Loucy (cell line): ENCODE data around the gene HMGCS2.

Experiments used
- EZH2phosphoT487 ChIP-seq: fragments of 200-600 bp; IDR thresholded peaks from 2 replicates; pipeline ENCODE4 v1.6.1; 2018; ENCODE audit warnings: antibody characterized with exemption, mild to moderate bottlenecking, moderate library complexity, borderline replicate concordance
- TF ChIP-seq, protein P1 (sequence below): fragments of 200-600 bp; sonication (generic); conservative IDR thresholded peaks from 2 replicates; pipeline ENCODE4 v1.5.1; 2014; ENCODE audit warnings: mild to moderate bottlenecking, antibody characterized with exemption, low read length

- TF ChIP-seq, protein P1, sequence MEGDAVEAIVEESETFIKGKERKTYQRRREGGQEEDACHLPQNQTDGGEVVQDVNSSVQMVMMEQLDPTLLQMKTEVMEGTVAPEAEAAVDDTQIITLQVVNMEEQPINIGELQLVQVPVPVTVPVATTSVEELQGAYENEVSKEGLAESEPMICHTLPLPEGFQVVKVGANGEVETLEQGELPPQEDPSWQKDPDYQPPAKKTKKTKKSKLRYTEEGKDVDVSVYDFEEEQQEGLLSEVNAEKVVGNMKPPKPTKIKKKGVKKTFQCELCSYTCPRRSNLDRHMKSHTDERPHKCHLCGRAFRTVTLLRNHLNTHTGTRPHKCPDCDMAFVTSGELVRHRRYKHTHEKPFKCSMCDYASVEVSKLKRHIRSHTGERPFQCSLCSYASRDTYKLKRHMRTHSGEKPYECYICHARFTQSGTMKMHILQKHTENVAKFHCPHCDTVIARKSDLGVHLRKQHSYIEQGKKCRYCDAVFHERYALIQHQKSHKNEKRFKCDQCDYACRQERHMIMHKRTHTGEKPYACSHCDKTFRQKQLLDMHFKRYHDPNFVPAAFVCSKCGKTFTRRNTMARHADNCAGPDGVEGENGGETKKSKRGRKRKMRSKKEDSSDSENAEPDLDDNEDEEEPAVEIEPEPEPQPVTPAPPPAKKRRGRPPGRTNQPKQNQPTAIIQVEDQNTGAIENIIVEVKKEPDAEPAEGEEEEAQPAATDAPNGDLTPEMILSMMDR = no peak
- no peak for TF ChIP-seq EZH2phosphoT487
Observed at GRCh38 chr1:119783354-119784185, 14.9 kb upstream of the HMGCS2 start.
